Neural cell (in vitro differentiated cells): ENCODE data around the gene SNAP25. TPM values are rescaled to one million over a fixed set of nuclear protein-coding genes. Genes with fewer than 3 reads are reported as not detected.

ENCODE experiments used
- H2AFZ ChIP-seq: fragments of 200-600, 300-800 bp; sonication (generic), shearing (Covaris generic); 2 replicates; pipeline ENCODE4 v1.6.0; 2014; ENCODE audit warnings: low read depth, mild to moderate bottlenecking, antibody characterized with exemption, low read length, moderate library complexity
- H3F3A ChIP-seq: fragments of 200-600 bp; shearing (Covaris generic); 2 replicates; pipeline ENCODE4 v1.6.1; 2016; ENCODE audit warnings: mild to moderate bottlenecking, moderate library complexity, mixed read lengths, antibody characterized with exemption, low read length; ENCODE audit not compliant: insufficient read depth, poor library complexity, severe bottlenecking
- H3K27ac ChIP-seq: fragments of 200-600, 300-800 bp; sonication (generic), shearing (Covaris generic); 2 replicates; pipeline ENCODE4 v1.5.1; 2014; ENCODE audit warnings: mild to moderate bottlenecking, low read length, moderate library complexity
- H3K27me3 ChIP-seq: fragments of 300-800, 200-600 bp; sonication (generic), shearing (Covaris generic); 2 replicates; pipeline ENCODE4 v1.6.0; 2014; ENCODE audit warnings: mild to moderate bottlenecking, low read depth, low read length, moderate library complexity; ENCODE audit not compliant: insufficient read depth
- H3K36me3 ChIP-seq: fragments of 300-800, 200-600 bp; sonication (generic), shearing (Covaris generic); 2 replicates; pipeline ENCODE4 v1.5.1; 2014; ENCODE audit warnings: mild to moderate bottlenecking, antibody characterized with exemption, low read length, moderate library complexity; ENCODE audit not compliant: insufficient read depth
- H3K4me2 ChIP-seq: fragments of 300-800, 200-600 bp; sonication (generic), shearing (Covaris generic); 2 replicates; pipeline ENCODE4 v1.6.0; 2014; ENCODE audit warnings: mild to moderate bottlenecking, low read length
- H3K4me3 ChIP-seq: fragments of 300-800, 200-600 bp; sonication (generic), shearing (Covaris generic); 2 replicates; pipeline ENCODE4 v1.5.1; 2014; ENCODE audit warnings: mild to moderate bottlenecking, low read length, moderate library complexity
- H3K79me2 ChIP-seq: fragments of 200-600 bp; shearing (Covaris generic); replicated peaks from 2 replicates; pipeline ENCODE4 v1.6.0; 2014; ENCODE audit warnings: mild to moderate bottlenecking, low read length, moderate library complexity; ENCODE audit not compliant: insufficient read depth
- H3K9ac ChIP-seq: fragments of 300-800, 200-600 bp; sonication (generic), shearing (Covaris generic); 2 replicates; pipeline ENCODE4 v1.6.1; 2016; ENCODE audit warnings: mild to moderate bottlenecking, low read length, mixed read lengths
- H3K9me2 ChIP-seq: fragments of 200-600 bp; shearing (Covaris generic); 2 replicates; pipeline ENCODE4 v1.6.1; 2016; ENCODE audit warnings: mild to moderate bottlenecking, low read length, mixed read lengths; ENCODE audit not compliant: insufficient read depth
- H3K9me3 ChIP-seq: fragments of 200-600, 300-800 bp; sonication (generic), shearing (Covaris generic); 2 replicates; pipeline ENCODE4 v1.6.1; 2016; ENCODE audit warnings: mild to moderate bottlenecking, mixed run types, low read length, moderate library complexity, mixed read lengths
- H4K20me1 ChIP-seq: fragments of 200-600 bp; shearing (Covaris generic); 2 replicates; pipeline ENCODE4 v1.6.1; 2016; ENCODE audit warnings: mild to moderate bottlenecking, mixed run types; ENCODE audit not compliant: insufficient read depth
- EP300 ChIP-seq: fragments of 450-650 bp; conservative IDR thresholded peaks from 2 replicates; pipeline ENCODE4 v1.6.1; 2014; ENCODE audit warnings: antibody characterized with exemption, mild to moderate bottlenecking, moderate library complexity; ENCODE audit not compliant: poor library complexity, severe bottlenecking
- EZH2 ChIP-seq: fragments of 200-600, 300-800 bp; shearing (Covaris generic), sonication (generic); IDR thresholded peaks from 2 replicates; pipeline ENCODE4 v1.6.1; 2014; ENCODE audit warnings: antibody characterized with exemption, low read length, borderline replicate concordance, mild to moderate bottlenecking; ENCODE audit not compliant: insufficient read depth, poor library complexity, severe bottlenecking
- MXI1 ChIP-seq: fragments of 450-650 bp; conservative IDR thresholded peaks from 2 replicates; pipeline ENCODE4 v1.6.1; 2014; ENCODE audit warnings: antibody characterized with exemption, mild to moderate bottlenecking; ENCODE audit not compliant: poor library complexity, severe bottlenecking
- POLR2AphosphoS5 ChIP-seq: IDR thresholded peaks from 2 replicates; pipeline ENCODE4 v1.6.1; 2012
- RAD21 ChIP-seq: fragments of 450-650 bp; conservative IDR thresholded peaks from 2 replicates; pipeline ENCODE4 v1.6.1; 2014; ENCODE audit warnings: antibody characterized with exemption, mild to moderate bottlenecking, moderate library complexity
- SMC3 ChIP-seq: fragments of 450-650 bp; conservative IDR thresholded peaks from 2 replicates; pipeline ENCODE4 v1.6.1; 2014; ENCODE audit warnings: antibody characterized with exemption, mild to moderate bottlenecking, moderate library complexity; ENCODE audit not compliant: poor library complexity
- TAF1 ChIP-seq: IDR thresholded peaks from 2 replicates; pipeline ENCODE4 v1.6.1; 2012; ENCODE audit warnings: low read depth
- polyA plus RNA-seq: library from polyadenylated mRNA; depleted of rRNA; stranded (reverse); fragments of >200 nt; gene quantifications from 2 replicates; pipeline ENCODE4 v1.2.3, GENCODE V29; 2014
- TF ChIP-seq, protein P1 (sequence below): fragments of 450-650 bp; IDR thresholded peaks from 2 replicates; pipeline ENCODE4 v1.5.1; 2014; ENCODE audit warnings: antibody characterized with exemption, mild to moderate bottlenecking, moderate library complexity; ENCODE audit not compliant: poor library complexity, severe bottlenecking
- TF ChIP-seq, protein P2 (sequence below): IDR thresholded peaks from 2 replicates; pipeline ENCODE4 v1.6.1; 2012; ENCODE audit warnings: borderline replicate concordance

SNAP25 gene
- polyA plus RNA-seq, 1 donor from 2014 or later = 139 TPM

DNA sequence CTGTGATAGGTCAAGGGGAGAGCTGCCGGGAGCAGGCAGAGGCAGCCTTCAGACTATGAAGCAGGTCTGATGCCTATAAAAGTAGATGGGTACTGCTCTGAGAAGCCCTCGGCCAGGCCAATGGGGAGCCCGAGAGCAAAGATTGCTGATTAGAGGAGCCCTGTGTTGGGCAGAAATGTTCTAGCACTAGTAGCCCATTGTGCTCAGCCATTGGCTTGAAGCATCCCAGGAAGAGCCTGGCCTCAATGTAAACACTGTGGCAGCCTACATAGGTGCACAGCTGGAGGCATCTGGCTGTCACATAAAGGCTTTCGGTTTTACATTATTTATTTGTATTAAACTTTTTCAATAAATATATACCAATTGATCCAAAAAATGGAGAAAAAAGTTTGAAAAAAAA is 67.7 kb downstream of the SNAP25 start:
- Histone ChIP-seq H3K9me2 (no peaks in the 10 kb centered on the region), H3K4me3 (no peak overlapping the region), H3K4me2 (no peak overlapping the region), H3K9ac (no peak overlapping the region), H3K9me3 (no peaks in the 10 kb centered on the region), H3K36me3 (peaks cover 6% of the 10 kb centered on the region), H3K79me2 (no peaks in the 10 kb centered on the region), H3K27me3 (no peaks in the 10 kb centered on the region), H2AFZ (no peak overlapping the region), H3F3A (no peaks in the 10 kb centered on the region), H3K27ac (no peak overlapping the region), H4K20me1 (no peaks in the 10 kb centered on the region)
- TF ChIP-seq, protein P1, sequence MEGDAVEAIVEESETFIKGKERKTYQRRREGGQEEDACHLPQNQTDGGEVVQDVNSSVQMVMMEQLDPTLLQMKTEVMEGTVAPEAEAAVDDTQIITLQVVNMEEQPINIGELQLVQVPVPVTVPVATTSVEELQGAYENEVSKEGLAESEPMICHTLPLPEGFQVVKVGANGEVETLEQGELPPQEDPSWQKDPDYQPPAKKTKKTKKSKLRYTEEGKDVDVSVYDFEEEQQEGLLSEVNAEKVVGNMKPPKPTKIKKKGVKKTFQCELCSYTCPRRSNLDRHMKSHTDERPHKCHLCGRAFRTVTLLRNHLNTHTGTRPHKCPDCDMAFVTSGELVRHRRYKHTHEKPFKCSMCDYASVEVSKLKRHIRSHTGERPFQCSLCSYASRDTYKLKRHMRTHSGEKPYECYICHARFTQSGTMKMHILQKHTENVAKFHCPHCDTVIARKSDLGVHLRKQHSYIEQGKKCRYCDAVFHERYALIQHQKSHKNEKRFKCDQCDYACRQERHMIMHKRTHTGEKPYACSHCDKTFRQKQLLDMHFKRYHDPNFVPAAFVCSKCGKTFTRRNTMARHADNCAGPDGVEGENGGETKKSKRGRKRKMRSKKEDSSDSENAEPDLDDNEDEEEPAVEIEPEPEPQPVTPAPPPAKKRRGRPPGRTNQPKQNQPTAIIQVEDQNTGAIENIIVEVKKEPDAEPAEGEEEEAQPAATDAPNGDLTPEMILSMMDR = no peak
- TF ChIP-seq MXI1 (no peak), TAF1 (no peak), SMC3 (no peak)

- H3K79me2 ChIP-seq = no peaks in the 10 kb centered on the region
- H3K9me3 ChIP-seq = no peaks in the 10 kb centered on the region
- no peaks in the 10 kb centered on the region for H4K20me1 ChIP-seq
- H3K9me2 ChIP-seq = no peaks in the 10 kb centered on the region
- H3K27ac ChIP-seq = peak overlapping the region; percentile 53
- H3K4me2 ChIP-seq = peak overlapping the region; percentile 12
- H2AFZ ChIP-seq = no peak overlapping the region
- H3K9ac ChIP-seq = no peak overlapping the region
- H3F3A ChIP-seq = no peaks in the 10 kb centered on the region
- no peaks in the 10 kb centered on the region for H3K27me3 ChIP-seq
- no peaks in the 10 kb centered on the region for H3K36me3 ChIP-seq
- peak overlapping the region; percentile 2 for H3K4me3 ChIP-seq
- no peak for TF ChIP-seq SMC3
- peak; percentile 16 for TF ChIP-seq EP300
These were observed 69.8 kb downstream of the SNAP25 start for GRCh38 chr20:10288421-10288820.

- Histone ChIP-seq H3F3A (no peaks in the 10 kb centered on the region), H3K79me2 (no peaks in the 10 kb centered on the region), H3K4me2 (peak overlapping the region; percentile 12), H3K9me3 (no peaks in the 10 kb centered on the region), H3K4me3 (peak overlapping the region; percentile 2), H3K36me3 (no peaks in the 10 kb centered on the region), H2AFZ (no peak overlapping the region), H3K27ac (peak overlapping the region; percentile 53), H3K9ac (no peak overlapping the region), H4K20me1 (no peaks in the 10 kb centered on the region), H3K9me2 (no peaks in the 10 kb centered on the region), H3K27me3 (no peaks in the 10 kb centered on the region)
- no peak for TF ChIP-seq EZH2
- no peak for TF ChIP-seq RAD21
- TF ChIP-seq TAF1 = no peak
- no peak for TF ChIP-seq POLR2AphosphoS5
- TF ChIP-seq, protein P2, sequence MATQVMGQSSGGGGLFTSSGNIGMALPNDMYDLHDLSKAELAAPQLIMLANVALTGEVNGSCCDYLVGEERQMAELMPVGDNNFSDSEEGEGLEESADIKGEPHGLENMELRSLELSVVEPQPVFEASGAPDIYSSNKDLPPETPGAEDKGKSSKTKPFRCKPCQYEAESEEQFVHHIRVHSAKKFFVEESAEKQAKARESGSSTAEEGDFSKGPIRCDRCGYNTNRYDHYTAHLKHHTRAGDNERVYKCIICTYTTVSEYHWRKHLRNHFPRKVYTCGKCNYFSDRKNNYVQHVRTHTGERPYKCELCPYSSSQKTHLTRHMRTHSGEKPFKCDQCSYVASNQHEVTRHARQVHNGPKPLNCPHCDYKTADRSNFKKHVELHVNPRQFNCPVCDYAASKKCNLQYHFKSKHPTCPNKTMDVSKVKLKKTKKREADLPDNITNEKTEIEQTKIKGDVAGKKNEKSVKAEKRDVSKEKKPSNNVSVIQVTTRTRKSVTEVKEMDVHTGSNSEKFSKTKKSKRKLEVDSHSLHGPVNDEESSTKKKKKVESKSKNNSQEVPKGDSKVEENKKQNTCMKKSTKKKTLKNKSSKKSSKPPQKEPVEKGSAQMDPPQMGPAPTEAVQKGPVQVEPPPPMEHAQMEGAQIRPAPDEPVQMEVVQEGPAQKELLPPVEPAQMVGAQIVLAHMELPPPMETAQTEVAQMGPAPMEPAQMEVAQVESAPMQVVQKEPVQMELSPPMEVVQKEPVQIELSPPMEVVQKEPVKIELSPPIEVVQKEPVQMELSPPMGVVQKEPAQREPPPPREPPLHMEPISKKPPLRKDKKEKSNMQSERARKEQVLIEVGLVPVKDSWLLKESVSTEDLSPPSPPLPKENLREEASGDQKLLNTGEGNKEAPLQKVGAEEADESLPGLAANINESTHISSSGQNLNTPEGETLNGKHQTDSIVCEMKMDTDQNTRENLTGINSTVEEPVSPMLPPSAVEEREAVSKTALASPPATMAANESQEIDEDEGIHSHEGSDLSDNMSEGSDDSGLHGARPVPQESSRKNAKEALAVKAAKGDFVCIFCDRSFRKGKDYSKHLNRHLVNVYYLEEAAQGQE = no peak
- TF ChIP-seq, protein P1 = no peak
- no peak for TF ChIP-seq SMC3
- no peak for TF ChIP-seq MXI1
These were observed 70.5 kb downstream of the SNAP25 start for GRCh38 chr20:10288954-10289646.
